ENCODE results near the gene MS4A15. TPM values are rescaled to one million over a fixed set of nuclear protein-coding genes. Genes with fewer than 3 reads are reported as not detected.

MS4A15 gene
- total and polyA plus RNA-seq, 12 donors: 0.07 to 0.28 (median 0.23) TPM; not detected in 8

GRCh38 chr11:60769273-60769672, 12.6 kb downstream of the MS4A15 start:
- Histone ChIP-seq H3K9me3 (replicated peaks in 1 of 3) (no peaks in the 10 kb centered on the region), H3K27ac (no peak overlapping the region), H3K36me3 (replicated peaks in 1 of 2) (no peaks in the 10 kb centered on the region), H3K4me3 (no peak overlapping the region), H3K4me1 (replicated peaks in 1 of 2) (no peaks in the 10 kb centered on the region), H3K27me3 (peaks cover 23% of the 10 kb centered on the region)
- 74 to 100% (median 86%) methylated on average over 3 to 4 of the region's 4 CpGs for WGBS, 4 donors
- TF ChIP-seq CTCF (IDR thresholded peaks at IDR 0.05) (no peak), POLR2A (IDR thresholded peaks at IDR 0.05) (no peak)
- intact Hi-C loops (cut with DNase I): no loop called here
- no peak for DNase-seq

GRCh38 chr11:60769811-60770210, 13.1 kb downstream of the MS4A15 start:
- no peak for DNase-seq
- no peak overlapping the region for H3K27ac ChIP-seq
- H3K4me1 ChIP-seq (replicated peaks in 1 of 2): no peaks in the 10 kb centered on the region
- no peak for TF ChIP-seq POLR2A (IDR thresholded peaks at IDR 0.05)
- no peak for TF ChIP-seq CTCF (IDR thresholded peaks at IDR 0.05)
- no peak overlapping the region for H3K4me3 ChIP-seq
- intact Hi-C loops (cut with DNase I): no loop called here
- H3K9me3 ChIP-seq (replicated peaks in 1 of 3): no peaks in the 10 kb centered on the region
- H3K36me3 ChIP-seq (replicated peaks in 1 of 2): no peaks in the 10 kb centered on the region
- peaks cover 23% of the 10 kb centered on the region for H3K27me3 ChIP-seq
- WGBS, 4 donors: 84 to 90% (median 86%) methylated on average over 7 to 11 of the region's 11 CpGs

GRCh38 chr11:60771146-60771545, 14.5 kb downstream of the MS4A15 start:
- no peaks in the 10 kb centered on the region for H3K9me3 ChIP-seq (replicated peaks in 1 of 3)
- intact Hi-C loops (cut with DNase I): no loop called here
- no peak overlapping the region for H3K27ac ChIP-seq
- H3K27me3 ChIP-seq: peaks cover 12% of the 10 kb centered on the region
- no peak for TF ChIP-seq POLR2A (IDR thresholded peaks at IDR 0.05)
- H3K36me3 ChIP-seq (replicated peaks in 1 of 2): no peaks in the 10 kb centered on the region
- H3K4me1 ChIP-seq (replicated peaks in 1 of 2): no peaks in the 10 kb centered on the region
- H3K4me3 ChIP-seq: no peak overlapping the region
- DNase-seq: no peak
- 85 to 92% (median 91%) methylated on average over 3 to 4 of the region's 4 CpGs for WGBS, 4 donors

GRCh38 chr11:60771879-60772525, 15.3 kb downstream of the MS4A15 start:
- peak in 3 of 7 donors; percentile 18 to 24 (median 21) for DNase-seq
- 42 to 63% (median 56%) methylated on average over 16 of the region's 16 CpGs for WGBS, 4 donors
- no peaks in the 10 kb centered on the region for H3K4me1 ChIP-seq (replicated peaks in 1 of 2)
- peaks cover 4% of the 10 kb centered on the region for H3K27me3 ChIP-seq
- no peaks in the 10 kb centered on the region for H3K9me3 ChIP-seq (replicated peaks in 1 of 3)
- no peak overlapping the region for H3K4me3 ChIP-seq
- H3K36me3 ChIP-seq (replicated peaks in 1 of 2): no peaks in the 10 kb centered on the region
- TF ChIP-seq CTCF (IDR thresholded peaks at IDR 0.05) (no peak), POLR2A (IDR thresholded peaks at IDR 0.05) (no peak)
- H3K27ac ChIP-seq: no peak overlapping the region
- intact Hi-C loops (cut with DNase I): no loop called here

- no peak overlapping the region for H3K27ac ChIP-seq
- H3K36me3 ChIP-seq (replicated peaks in 1 of 2): no peaks in the 10 kb centered on the region
- no peak for DNase-seq
- no peaks in the 10 kb centered on the region for H3K4me1 ChIP-seq (replicated peaks in 1 of 2)
- intact Hi-C loops (cut with DNase I): no loop called here
- 80 to 92% (median 86%) methylated on average over 1 to 8 of the region's 8 CpGs for WGBS, 4 donors
- no peaks in the 10 kb centered on the region for H3K9me3 ChIP-seq (replicated peaks in 1 of 3)
- no peak overlapping the region for H3K4me3 ChIP-seq
- no peak for TF ChIP-seq POLR2A (IDR thresholded peaks at IDR 0.05)
- no peak for TF ChIP-seq CTCF (IDR thresholded peaks at IDR 0.05)
- H3K27me3 ChIP-seq: no peaks in the 10 kb centered on the region
These were observed 16.0 kb downstream of the MS4A15 start for GRCh38 chr11:60772666-60773065.
